ENCODE measurements around the gene CEP164.

Gene CEP164

DNA sequence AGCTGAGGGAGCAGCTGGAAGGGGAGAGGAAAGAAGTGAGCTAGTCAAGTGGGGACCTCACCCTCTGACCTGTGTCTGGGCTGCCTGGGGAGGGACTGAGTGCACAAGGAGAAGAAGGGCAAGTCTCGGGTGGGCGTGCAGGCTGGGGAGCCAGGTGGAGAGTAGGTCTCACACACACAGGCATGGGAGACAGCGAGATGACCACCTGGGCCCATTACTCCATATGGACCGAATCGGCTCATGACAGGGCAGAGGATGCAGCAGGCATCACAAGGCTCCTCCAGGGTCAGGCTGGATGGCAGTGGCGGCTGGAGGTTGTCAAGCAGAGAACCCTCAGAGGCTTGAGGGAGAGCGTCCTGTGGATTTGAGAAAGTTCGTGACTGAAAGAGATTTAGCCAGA lies 63.5 kb downstream of the CEP164 start:
- Histone ChIP-seq H3K27me3 (ENCODE audit: insufficient read depth, low read depth) (no peaks in the 10 kb centered on the region), H3K4me2 (no peak overlapping the region), H4K20me1 (ENCODE audit: insufficient read depth) (no peaks in the 10 kb centered on the region), H3K79me2 (ENCODE audit: insufficient read depth, low read depth) (no peaks in the 10 kb centered on the region), H3K4me3 (IDR thresholded peaks at IDR 0.05; ENCODE audit: insufficient read depth, low read depth, low read length) (no peak overlapping the region), H3K27ac (no peak overlapping the region), H2AFZ (ENCODE audit: low read depth) (no peak overlapping the region), H3K9ac (no peak overlapping the region), H3K36me3 (ENCODE audit: insufficient read depth) (no peaks in the 10 kb centered on the region), H3K4me1 (ENCODE audit: low read depth, poor library complexity, severe bottlenecking) (no peaks in the 10 kb centered on the region)
- TF ChIP-seq, protein P1, sequence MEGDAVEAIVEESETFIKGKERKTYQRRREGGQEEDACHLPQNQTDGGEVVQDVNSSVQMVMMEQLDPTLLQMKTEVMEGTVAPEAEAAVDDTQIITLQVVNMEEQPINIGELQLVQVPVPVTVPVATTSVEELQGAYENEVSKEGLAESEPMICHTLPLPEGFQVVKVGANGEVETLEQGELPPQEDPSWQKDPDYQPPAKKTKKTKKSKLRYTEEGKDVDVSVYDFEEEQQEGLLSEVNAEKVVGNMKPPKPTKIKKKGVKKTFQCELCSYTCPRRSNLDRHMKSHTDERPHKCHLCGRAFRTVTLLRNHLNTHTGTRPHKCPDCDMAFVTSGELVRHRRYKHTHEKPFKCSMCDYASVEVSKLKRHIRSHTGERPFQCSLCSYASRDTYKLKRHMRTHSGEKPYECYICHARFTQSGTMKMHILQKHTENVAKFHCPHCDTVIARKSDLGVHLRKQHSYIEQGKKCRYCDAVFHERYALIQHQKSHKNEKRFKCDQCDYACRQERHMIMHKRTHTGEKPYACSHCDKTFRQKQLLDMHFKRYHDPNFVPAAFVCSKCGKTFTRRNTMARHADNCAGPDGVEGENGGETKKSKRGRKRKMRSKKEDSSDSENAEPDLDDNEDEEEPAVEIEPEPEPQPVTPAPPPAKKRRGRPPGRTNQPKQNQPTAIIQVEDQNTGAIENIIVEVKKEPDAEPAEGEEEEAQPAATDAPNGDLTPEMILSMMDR (conservative IDR thresholded peaks at IDR 0.05; ENCODE audit: low read depth, low read length) = no peak

DNA sequence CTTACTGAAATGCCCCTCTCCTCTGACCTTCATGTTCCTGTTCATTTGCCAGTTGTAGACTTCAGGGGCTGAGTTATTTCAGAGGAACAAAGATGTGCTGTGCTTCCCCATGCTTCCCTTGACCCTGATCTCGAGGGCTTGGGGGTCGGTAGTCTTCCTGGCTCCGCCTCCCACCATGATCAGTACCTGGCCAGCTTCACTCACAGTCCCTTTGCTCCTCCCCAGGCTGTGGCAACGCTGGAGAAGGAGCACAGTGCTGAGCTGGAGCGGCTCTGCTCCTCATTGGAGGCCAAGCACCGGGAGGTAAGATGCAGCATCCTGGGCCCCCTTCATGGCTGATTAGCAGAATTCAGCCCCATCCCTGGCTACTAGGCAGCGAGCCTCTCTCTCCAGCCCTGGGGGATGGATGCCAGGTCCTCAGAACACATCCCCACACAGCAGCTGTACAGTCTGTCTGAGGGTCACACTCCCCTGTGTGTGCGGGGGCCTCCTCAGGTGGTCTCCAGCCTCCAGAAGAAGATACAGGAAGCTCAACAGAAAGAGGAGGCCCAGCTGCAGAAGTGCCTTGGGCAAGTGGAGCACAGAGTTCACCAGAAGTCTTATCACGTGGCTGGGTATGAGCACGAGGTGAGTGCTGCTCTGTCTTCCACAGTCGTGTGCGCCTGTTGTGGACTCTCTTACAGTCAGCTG lies 64.5 kb downstream of the CEP164 start:
- H3K4me2 ChIP-seq = no peak overlapping the region
- H3K27ac ChIP-seq = no peak overlapping the region
- TF ChIP-seq, protein P1 (conservative IDR thresholded peaks at IDR 0.05; ENCODE audit: low read depth, low read length) = no peak
- H3K36me3 ChIP-seq (ENCODE audit: insufficient read depth) = no peaks in the 10 kb centered on the region
- H3K79me2 ChIP-seq (ENCODE audit: insufficient read depth, low read depth) = no peaks in the 10 kb centered on the region
- H2AFZ ChIP-seq (ENCODE audit: low read depth) = no peak overlapping the region
- no peaks in the 10 kb centered on the region for H4K20me1 ChIP-seq (ENCODE audit: insufficient read depth)
- no peak overlapping the region for H3K4me3 ChIP-seq (IDR thresholded peaks at IDR 0.05; ENCODE audit: insufficient read depth, low read depth, low read length)
- no peak overlapping the region for H3K9ac ChIP-seq
- H3K27me3 ChIP-seq (ENCODE audit: insufficient read depth, low read depth) = no peaks in the 10 kb centered on the region
- no peaks in the 10 kb centered on the region for H3K4me1 ChIP-seq (ENCODE audit: low read depth, poor library complexity, severe bottlenecking)

DNA sequence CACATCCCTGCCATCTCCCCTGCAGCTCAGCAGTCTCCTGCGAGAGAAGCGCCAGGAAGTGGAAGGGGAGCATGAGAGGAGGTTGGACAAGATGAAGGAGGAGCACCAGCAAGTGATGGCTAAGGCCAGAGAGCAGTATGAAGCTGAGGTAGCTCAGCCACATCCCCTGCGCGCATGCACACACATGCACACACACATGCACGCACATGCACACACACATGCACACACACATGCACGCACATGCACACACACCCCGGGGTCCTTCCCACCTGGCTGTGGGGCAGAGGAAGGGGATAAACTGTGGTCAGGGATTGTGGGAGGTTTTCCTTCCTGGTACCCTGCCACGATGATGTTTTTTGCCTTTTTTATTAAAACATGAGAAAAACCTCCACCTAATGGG lies 65.3 kb downstream of the CEP164 start:
- Histone ChIP-seq H3K27me3 (ENCODE audit: insufficient read depth, low read depth) (no peaks in the 10 kb centered on the region), H3K4me1 (ENCODE audit: low read depth, poor library complexity, severe bottlenecking) (no peaks in the 10 kb centered on the region), H3K79me2 (ENCODE audit: insufficient read depth, low read depth) (no peaks in the 10 kb centered on the region), H3K27ac (no peak overlapping the region), H3K9ac (no peak overlapping the region), H3K36me3 (ENCODE audit: insufficient read depth) (no peaks in the 10 kb centered on the region), H3K4me3 (IDR thresholded peaks at IDR 0.05; ENCODE audit: insufficient read depth, low read depth, low read length) (no peak overlapping the region), H3K4me2 (no peak overlapping the region), H2AFZ (ENCODE audit: low read depth) (no peak overlapping the region), H4K20me1 (ENCODE audit: insufficient read depth) (no peaks in the 10 kb centered on the region)
- TF ChIP-seq, protein P1 (conservative IDR thresholded peaks at IDR 0.05; ENCODE audit: low read depth, low read length) = no peak

DNA sequence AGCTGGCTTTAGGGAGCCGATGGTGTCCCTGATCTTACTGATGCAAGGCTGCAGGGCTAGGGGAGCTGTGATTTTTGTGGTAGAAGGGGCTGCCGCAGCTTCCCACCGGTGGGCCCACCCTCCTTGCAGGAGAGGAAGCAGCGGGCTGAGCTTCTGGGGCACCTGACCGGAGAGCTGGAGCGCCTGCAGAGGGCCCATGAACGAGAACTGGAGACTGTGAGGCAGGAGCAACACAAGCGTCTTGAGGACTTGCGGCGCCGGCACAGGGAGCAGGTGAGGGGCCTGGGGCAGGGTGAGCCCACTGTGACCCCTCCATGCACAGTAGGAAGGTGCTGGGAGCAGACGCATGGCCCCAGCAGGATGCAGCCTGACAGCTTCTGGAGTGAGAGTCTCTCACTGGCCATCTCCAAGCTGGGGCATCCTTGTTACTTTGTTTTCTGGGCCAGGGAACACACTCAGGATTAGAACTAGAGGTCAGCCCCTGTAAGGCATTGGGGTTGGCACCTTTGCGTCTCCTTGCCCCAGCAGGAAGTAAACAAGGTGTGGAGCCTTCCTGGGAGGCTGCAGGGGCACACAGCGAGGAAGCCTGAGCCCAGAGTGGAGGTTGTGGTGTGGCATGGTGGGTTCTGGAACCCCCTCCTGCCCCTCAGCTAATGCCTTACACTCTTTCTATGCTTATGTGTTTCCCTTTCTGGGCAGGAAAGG lies 66.7 kb downstream of the CEP164 start:
- Histone ChIP-seq H3K4me3 (IDR thresholded peaks at IDR 0.05; ENCODE audit: insufficient read depth, low read depth, low read length) (no peak overlapping the region), H3K36me3 (ENCODE audit: insufficient read depth) (no peaks in the 10 kb centered on the region)
- TF ChIP-seq, protein P1 (conservative IDR thresholded peaks at IDR 0.05; ENCODE audit: low read depth, low read length) = no peak

More for the DNA sequence above, 66.7 kb downstream of the CEP164 start:
- H3K4me2 ChIP-seq = no peak overlapping the region
- H3K27me3 ChIP-seq (ENCODE audit: insufficient read depth, low read depth) = no peaks in the 10 kb centered on the region
- H3K79me2 ChIP-seq (ENCODE audit: insufficient read depth, low read depth) = no peaks in the 10 kb centered on the region
- H2AFZ ChIP-seq (ENCODE audit: low read depth) = no peak overlapping the region
- H3K27ac ChIP-seq = no peak overlapping the region
- H3K4me1 ChIP-seq (ENCODE audit: low read depth, poor library complexity, severe bottlenecking) = no peaks in the 10 kb centered on the region
- no peaks in the 10 kb centered on the region for H4K20me1 ChIP-seq (ENCODE audit: insufficient read depth)
- no peak overlapping the region for H3K9ac ChIP-seq

Measured in KMS-11 (cell line).